HFFc6 (cell line): ENCODE data around the gene ECHDC1. TPM values are rescaled to one million over a fixed set of nuclear protein-coding genes. Genes with fewer than 3 reads are reported as not detected.

Experiments used
- DNase-seq: peaks from one replicate; pipeline ENCODE4 v3.0.0-alpha.2; 2018
- H3K27ac Mint-ChIP-seq: 2 replicates; pipeline ENCODE4 v1.8.0; 2020; ENCODE audit warnings: mild to moderate bottlenecking, mixed read lengths
- H3K27me3 Mint-ChIP-seq: 2 replicates; pipeline ENCODE4 v1.8.0; 2021; ENCODE audit warnings: mild to moderate bottlenecking, moderate library complexity, mixed read lengths; ENCODE audit not compliant: insufficient read depth
- H3K36me3 Mint-ChIP-seq: 2 replicates; pipeline ENCODE4 v1.8.0; 2021; ENCODE audit warnings: low read depth, mixed read lengths
- H3K4me1 Mint-ChIP-seq: 2 replicates; pipeline ENCODE4 v1.8.0; 2020; ENCODE audit warnings: low read depth, mixed read lengths
- H3K4me3 Mint-ChIP-seq: 2 replicates; pipeline ENCODE4 v1.8.0; 2020; ENCODE audit warnings: mild to moderate bottlenecking, moderate library complexity, mixed read lengths
- H3K9me3 Mint-ChIP-seq: 2 replicates; pipeline ENCODE4 v1.8.0; 2020; ENCODE audit warnings: mild to moderate bottlenecking, mixed read lengths
- CTCF ChIP-seq: fragments of 200-600 bp; sonication (generic); IDR thresholded peaks from 2 replicates; pipeline ENCODE4 v1.5.0; 2021; ENCODE audit warnings: antibody characterized with exemption, mild to moderate bottlenecking
- total RNA-seq, 6 experiments: library from RNA; stranded (reverse); fragmentation: NEBNext Ultra II Directional; extraction: Animal tissue kit (Norgen Biotek cat#: 25700); gene quantifications; 2 replicates in 1 of 6; 3 replicates in 5 of 6; pipeline ENCODE4 v1.2.3, GENCODE V29; 2021

The ECHDC1 gene
- total RNA-seq, 6 experiments from 2014 or later: 62.2 to 69.9 (median 65.9) TPM

DNA sequence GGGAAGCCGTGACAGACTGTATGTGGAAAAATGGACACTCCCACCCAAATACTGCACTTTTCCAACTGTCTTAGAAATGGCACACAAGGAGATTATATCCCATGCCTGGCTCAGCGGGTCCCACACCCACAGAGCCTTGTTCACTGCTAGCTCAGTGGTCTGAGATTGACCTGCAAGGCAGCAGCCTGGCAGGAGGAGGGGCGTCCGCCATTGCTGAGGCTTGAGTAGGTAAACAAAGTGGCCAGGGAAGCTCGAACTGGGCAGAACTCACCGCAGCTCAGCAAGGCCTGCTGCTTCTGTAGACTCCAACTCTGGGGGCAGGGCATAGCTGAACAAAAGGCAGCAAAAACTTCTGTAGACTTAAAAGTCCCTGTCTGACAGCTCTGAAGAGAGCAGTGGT, 88.1 kb downstream of the ECHDC1 start:
- Mint-ChIP-seq H3K27me3 (peaks cover 3% of the 10 kb centered on the region; the same call in 1 of the 2 replicates), H3K4me3 (no peak overlapping the region), H3K36me3 (no peaks in the 10 kb centered on the region), H3K27ac (no peak overlapping the region), H3K9me3 (no peaks in the 10 kb centered on the region), H3K4me1 (no peaks in the 10 kb centered on the region)
- DNase-seq: no peak
- TF ChIP-seq CTCF: no peak

- TF ChIP-seq CTCF: no peak
- Mint-ChIP-seq H3K9me3 (no peaks in the 10 kb centered on the region), H3K4me3 (no peak overlapping the region), H3K4me1 (no peaks in the 10 kb centered on the region), H3K27ac (no peak overlapping the region), H3K36me3 (no peaks in the 10 kb centered on the region), H3K27me3 (0 out of 2 replicates have a peak, but pooled peaks cover 3% of the 10 kb centered on the region)
- DNase-seq: no peak
Measured at GRCh38 chr6:127249621-127250020, 93.8 kb downstream of the ECHDC1 start.

- Mint-ChIP-seq H3K36me3 (no peaks in the 10 kb centered on the region), H3K27ac (no peak overlapping the region), H3K9me3 (no peaks in the 10 kb centered on the region), H3K27me3 (no peaks in the 10 kb centered on the region), H3K4me1 (no peaks in the 10 kb centered on the region), H3K4me3 (no peak overlapping the region)
- TF ChIP-seq CTCF: no peak
- DNase-seq: no peak
Measured at GRCh38 chr6:127247114-127248096, 96.0 kb downstream of the ECHDC1 start.

DNA sequence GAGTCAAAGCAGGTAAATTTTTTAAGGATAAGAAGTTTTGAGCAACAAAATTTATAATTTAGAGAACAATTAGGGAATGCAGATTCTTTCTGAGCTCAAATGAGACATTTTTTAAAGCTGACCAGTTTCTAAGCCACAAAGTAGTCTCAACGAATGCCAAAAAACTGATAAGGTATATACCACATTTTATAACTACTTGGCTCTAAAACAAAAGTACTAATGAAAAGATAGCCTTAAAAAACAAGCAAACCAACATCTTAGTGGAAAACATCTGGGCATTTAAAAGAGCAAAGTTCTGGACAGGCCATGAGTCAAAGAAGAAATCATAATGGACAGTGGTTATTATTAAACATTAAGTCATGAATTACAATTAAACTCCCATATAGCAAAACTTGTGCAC, 99.9 kb downstream of the ECHDC1 start:
- no peaks in the 10 kb centered on the region for H3K9me3 Mint-ChIP-seq
- no peak for DNase-seq
- no peaks in the 10 kb centered on the region for H3K4me1 Mint-ChIP-seq
- H3K27me3 Mint-ChIP-seq: no peaks in the 10 kb centered on the region
- H3K27ac Mint-ChIP-seq: no peak overlapping the region
- TF ChIP-seq CTCF: no peak
- no peak overlapping the region for H3K4me3 Mint-ChIP-seq
- no peaks in the 10 kb centered on the region for H3K36me3 Mint-ChIP-seq

Other genes starting within 250 kb of the ECHDC1 start
- not detected for gene RSPO3, start 224.9 kb downstream of the ECHDC1 start, total RNA-seq
- 10 to 100 TPM; 22.6 to 26.4 (median 24.4) TPM for gene RNF146, start 76.7 kb downstream of the ECHDC1 start, total RNA-seq
- gene KIAA0408, start 115.8 kb upstream of the ECHDC1 start, total RNA-seq: 1 to 10 TPM; 1.4 to 3.5 (median 2.3) TPM
- gene C6orf58, start 233.6 kb upstream of the ECHDC1 start, total RNA-seq: under 1 TPM in 1 of 6 experiments, not detected in 5; 0.27 TPM